IPS-18c (cell line): ENCODE results near the gene RBKS.

Experiments
- H3K4me3 ChIP-seq: 2 replicates; pipeline ENCODE4 v1.7.0; 2013; ENCODE audit warnings: low read depth, mild to moderate bottlenecking, low read length, moderate library complexity; ENCODE audit not compliant: insufficient read depth
- H3K9me3 ChIP-seq: one replicate; pipeline ENCODE4 v1.6.1; 2013; ENCODE audit warnings: mild to moderate bottlenecking, low read length, moderate library complexity; ENCODE audit not compliant: control insufficient read depth, insufficient read depth

Gene RBKS

DNA sequence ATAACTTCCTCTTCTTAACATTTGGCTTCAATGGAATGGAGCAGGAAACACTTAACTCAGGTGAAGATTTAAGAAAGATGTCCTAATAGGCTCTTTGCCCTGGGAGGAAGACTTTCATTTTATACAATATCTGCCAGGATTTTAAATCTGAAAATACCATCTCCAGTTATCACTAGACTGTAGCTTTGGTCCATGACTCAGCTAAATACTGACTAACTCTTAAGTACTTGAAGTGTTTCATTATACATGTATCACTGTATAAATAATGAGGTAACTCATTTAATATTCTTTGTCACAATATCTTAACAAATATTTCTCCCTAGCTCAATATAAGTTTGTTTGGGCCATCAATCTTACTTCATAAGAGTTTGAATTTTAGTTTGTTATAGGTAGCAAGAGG is 34.7 kb downstream of the RBKS start:
- Histone ChIP-seq H3K4me3 (no peak overlapping the region), H3K9me3 (no peaks in the 10 kb centered on the region)

- no peaks in the 10 kb centered on the region for H3K9me3 ChIP-seq
- no peak overlapping the region for H3K4me3 ChIP-seq
These were observed 35.8 kb downstream of the RBKS start for GRCh38 chr2:27854229-27854862.

DNA sequence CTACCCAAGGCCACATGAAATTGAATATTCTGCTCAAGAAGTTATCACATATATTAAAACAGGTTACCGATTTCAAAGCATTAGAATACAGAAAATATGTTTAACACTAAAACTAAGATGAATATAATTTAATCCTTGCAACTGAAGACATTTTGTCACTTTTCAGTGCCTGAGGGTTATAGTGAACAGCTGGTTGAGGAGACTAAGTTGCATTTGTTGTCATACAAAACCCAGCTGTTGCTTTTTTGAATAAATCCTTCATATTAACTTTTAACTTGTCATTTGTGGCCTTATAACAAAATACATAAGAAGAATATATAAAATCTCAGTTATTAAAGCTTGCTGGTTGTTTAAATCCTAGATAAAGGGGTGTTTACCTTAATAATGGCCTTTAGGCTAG is 37.5 kb downstream of the RBKS start:
- Histone ChIP-seq H3K9me3 (no peaks in the 10 kb centered on the region), H3K4me3 (no peak overlapping the region)

DNA sequence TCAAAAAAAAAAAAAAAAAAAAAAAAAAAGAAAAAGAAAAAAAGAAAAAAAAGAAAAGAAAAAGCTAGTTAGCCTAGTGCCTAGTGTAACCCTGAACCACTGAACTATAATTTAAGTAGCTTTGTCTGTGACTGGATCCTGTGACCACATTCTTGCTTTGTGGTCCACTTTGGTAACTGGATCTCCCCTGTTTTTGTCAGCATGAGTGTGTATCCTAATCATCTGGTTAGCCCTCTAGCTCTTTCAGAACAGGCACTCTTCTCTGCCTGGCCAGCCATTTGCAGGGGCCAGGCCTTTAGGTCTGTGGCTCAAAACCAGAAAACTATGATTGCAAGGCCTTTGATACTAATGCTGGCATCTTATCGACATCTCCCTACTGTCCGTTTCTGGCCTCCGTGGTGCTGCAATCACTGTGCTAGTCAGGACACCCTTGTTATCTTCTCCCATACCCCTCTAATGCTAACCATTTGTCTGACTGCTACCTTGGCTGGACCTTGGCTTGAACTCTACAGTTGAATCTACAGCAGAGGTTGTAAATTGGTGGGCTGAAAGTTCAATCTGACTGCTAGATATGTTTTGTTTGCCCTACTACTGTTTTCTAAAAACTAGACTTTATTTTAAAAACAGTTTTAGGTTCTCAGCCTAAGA is 40.5 kb downstream of the RBKS start:
- H3K4me3 ChIP-seq, result no peak overlapping the region
- H3K9me3 ChIP-seq, result no peaks in the 10 kb centered on the region

GRCh38 chr2:27847333-27847732 is 42.9 kb downstream of the RBKS start:
- Histone ChIP-seq H3K4me3 (no peak overlapping the region), H3K9me3 (no peaks in the 10 kb centered on the region)

GRCh38 chr2:27844821-27845255 is 45.3 kb downstream of the RBKS start:
- no peaks in the 10 kb centered on the region for H3K9me3 ChIP-seq
- no peak overlapping the region for H3K4me3 ChIP-seq

DNA sequence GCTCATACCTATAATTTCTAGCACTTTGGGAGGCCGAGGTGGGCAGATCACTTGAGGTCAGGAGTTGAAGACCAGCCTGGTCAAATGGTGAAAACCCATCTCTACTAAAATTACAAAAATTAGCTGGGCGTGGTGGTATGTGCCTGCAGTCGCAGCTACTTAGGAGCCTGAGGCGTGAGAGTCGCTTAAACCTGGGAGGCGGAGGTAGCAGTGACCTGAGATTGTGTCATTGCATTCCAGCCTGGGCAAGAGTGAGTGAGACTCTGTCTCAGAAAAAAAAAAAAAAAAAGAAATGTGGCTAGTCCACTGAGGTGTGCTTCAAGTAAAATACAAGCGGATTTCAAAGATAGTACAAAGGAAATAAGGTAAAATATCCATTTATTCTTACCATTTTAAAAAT is 46.2 kb downstream of the RBKS start:
- H3K9me3 ChIP-seq, result no peaks in the 10 kb centered on the region

GRCh38 chr2:27842894-27843293 is 47.3 kb downstream of the RBKS start:
- Histone ChIP-seq H3K4me3 (no peak overlapping the region), H3K9me3 (no peaks in the 10 kb centered on the region)

More for the DNA sequence above, 46.2 kb downstream of the RBKS start:
- H3K4me3 ChIP-seq, result no peak overlapping the region

GRCh38 chr2:27839022-27839618 is 51.1 kb downstream of the RBKS start:
- no peak overlapping the region for H3K4me3 ChIP-seq
- H3K9me3 ChIP-seq, result no peaks in the 10 kb centered on the region

DNA sequence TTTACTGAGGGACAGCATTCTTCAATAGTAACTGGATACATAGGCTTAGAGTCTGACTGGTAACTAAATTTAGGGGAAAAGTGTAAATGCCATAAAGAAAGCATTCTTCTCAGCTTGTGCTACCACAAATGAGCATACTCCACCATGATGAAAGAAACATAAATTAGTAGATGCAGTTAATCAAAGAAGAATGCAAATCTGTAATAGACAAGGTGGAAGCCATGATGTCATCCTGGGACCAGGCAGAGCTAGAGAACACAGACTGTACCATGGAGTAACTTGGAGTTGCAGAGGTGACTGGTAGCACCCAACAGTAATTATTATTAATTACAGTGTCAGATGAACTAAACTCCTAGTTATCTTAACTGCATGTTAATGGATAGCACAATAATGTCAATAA is 51.7 kb downstream of the RBKS start:
- Histone ChIP-seq H3K9me3 (no peaks in the 10 kb centered on the region), H3K4me3 (no peak overlapping the region)

DNA sequence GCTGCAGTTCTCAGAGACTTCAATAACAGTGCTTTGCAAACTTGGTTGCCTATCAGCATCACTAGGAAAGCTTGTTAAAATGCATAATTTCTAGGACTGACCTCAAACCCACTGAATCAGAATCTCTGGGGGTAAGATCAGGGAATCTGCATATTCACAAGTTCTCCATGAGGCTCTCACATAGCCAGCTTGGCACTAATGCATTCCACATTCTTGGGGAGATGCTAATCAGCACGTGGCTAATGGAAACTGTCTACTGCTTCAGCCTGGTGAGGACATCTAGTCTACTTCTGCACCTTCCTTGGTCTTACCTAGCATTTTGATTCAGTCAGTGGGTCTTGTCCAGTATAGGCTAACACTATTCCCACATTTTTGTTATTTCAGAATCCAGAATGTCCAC is 56.3 kb downstream of the RBKS start:
- Histone ChIP-seq H3K4me3 (no peak overlapping the region), H3K9me3 (no peaks in the 10 kb centered on the region)

- H3K9me3 ChIP-seq, result no peaks in the 10 kb centered on the region
- no peak overlapping the region for H3K4me3 ChIP-seq
These were observed 57.8 kb downstream of the RBKS start for GRCh38 chr2:27832396-27832795.

DNA sequence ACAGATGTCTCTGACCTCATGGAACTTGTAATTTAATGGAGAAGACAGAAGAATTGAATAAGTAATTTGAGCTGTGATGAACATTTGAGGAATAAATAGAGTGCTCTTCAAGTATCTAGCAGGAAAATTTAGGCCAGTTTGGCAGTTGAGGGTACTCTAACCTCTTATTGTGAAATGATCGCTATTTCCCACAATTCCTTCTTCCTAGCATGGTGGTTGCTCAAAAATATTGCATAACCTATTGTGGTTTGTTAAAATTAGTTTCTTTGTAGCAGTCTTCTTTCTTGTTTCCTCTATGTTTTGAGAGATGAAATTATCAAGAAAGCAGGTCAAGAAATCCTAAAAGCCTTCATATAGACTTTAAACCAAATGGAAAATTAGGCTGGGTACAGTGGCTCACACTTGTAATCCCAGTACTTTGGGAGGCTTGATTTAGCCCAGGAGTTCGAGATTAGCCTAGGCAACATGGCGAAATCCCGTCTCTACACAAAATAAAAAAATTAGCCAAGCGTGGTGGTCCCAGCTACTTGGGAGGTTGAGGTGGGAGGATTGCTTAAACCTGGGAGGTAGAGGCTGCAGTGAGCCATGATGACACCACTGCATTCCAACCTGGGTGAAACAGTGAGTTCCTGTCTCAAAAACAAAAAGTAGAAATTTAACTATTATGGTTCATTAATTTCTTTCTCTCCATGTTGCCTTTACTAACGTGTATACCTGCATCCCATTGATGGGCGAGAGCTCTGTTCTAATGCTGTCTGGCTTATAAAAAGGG is 58.7 kb downstream of the RBKS start:
- H3K4me3 ChIP-seq, result no peak overlapping the region
- H3K9me3 ChIP-seq, result no peaks in the 10 kb centered on the region

GRCh38 chr2:27830656-27831055 is 59.5 kb downstream of the RBKS start:
- H3K9me3 ChIP-seq, result no peaks in the 10 kb centered on the region
- no peak overlapping the region for H3K4me3 ChIP-seq

DNA sequence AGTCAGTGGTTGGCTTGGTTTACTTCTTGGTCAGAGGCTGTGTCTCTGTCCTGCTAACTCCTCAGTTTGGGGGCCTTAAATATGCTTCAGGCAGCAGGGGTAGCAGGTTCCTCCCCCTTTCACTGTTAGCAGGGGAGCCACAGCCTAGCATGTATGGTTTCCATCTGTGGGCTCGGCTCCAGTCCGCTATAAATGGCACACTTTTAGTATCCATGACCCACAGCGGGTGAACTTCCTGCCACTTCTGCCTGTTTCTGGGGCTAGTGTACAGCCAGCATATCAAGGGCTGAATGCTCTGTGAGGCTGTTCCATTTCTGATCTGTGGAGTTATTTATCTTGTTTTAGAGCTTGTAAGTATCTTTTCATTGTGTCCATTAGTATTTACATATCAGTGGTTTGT is 60.4 kb downstream of the RBKS start:
- no peak overlapping the region for H3K4me3 ChIP-seq
- H3K9me3 ChIP-seq, result no peaks in the 10 kb centered on the region

DNA sequence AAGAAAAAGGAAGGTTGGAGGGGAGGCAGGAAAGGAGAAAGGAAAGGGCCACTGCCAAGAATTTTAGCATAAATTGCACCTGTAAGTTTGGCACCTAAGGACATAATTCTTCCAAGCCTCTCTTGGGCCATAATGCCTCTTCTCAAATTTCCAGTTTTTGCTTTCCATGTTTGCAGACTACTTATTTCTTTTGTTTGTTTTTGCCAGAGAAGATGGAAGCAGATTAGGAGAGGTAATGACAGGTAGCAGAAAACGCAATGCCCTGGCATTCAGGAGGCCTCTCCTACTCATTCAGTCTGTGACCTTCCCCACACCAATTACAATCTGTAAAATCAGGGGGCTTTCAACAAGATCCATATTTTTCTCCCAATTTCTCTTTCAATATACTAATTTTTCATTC is 61.9 kb downstream of the RBKS start:
- Histone ChIP-seq H3K9me3 (no peaks in the 10 kb centered on the region), H3K4me3 (no peak overlapping the region)

DNA sequence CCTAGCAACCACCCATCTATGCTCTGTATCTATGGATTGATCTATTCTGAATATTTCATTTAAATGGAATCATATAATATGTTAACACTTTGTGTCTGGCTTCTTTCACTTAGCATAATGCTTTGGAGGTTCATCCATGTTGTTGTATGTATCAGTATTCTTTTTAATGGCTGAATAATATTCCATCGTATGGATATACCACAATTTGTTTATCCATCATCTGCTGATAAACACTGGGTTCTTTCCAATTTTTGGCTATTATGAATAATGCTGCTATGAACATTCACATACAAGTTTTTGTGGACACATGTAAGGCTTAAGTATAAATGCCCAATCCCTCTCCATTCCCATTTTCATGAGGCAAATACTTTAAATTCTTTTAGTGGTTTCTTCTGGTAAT is 65.8 kb downstream of the RBKS start:
- Histone ChIP-seq H3K4me3 (no peak overlapping the region), H3K9me3 (no peaks in the 10 kb centered on the region)

GRCh38 chr2:27823569-27823968 is 66.6 kb downstream of the RBKS start:
- no peaks in the 10 kb centered on the region for H3K9me3 ChIP-seq
- H3K4me3 ChIP-seq, result no peak overlapping the region
